ENCODE data around the gene RNU6-1. TPM values are rescaled to one million over a fixed set of nuclear protein-coding genes. Genes with fewer than 3 reads are reported as not detected.

Gene RNU6-1
- total and polyA plus RNA-seq, 10 donors, result not detected

GRCh38 chr15:67859331-67859946 lies 19.6 kb upstream of the RNU6-1 start:
- peaks cover 0 to 5% (median 0%) of the 10 kb centered on the region in 7 donors for H3K27me3 ChIP-seq (replicated peaks in 1 of 7)
- intact Hi-C loops (cut with DNase I; ENCODE audit: low total_unique reads), result no loop called here

GRCh38 chr15:67857220-67857619 lies 17.4 kb upstream of the RNU6-1 start:
- H3K9me3 ChIP-seq, result no peaks in the 10 kb centered on the region
- H3K27me3 ChIP-seq (replicated peaks in 1 of 7), result no peaks in the 10 kb centered on the region
- H3K4me1 ChIP-seq, result peaks cover 0 to 3% (median 0%) of the 10 kb centered on the region in 6 donors
- intact Hi-C loops (cut with DNase I; ENCODE audit: low total_unique reads), result no loop called here
- WGBS, 5 donors, result 80 to 94% (median 91%) methylated on average over 2 to 3 of the region's 3 CpGs
- H3K4me3 ChIP-seq, result no peak overlapping the region
- no peak for DNase-seq
- TF ChIP-seq POLR2A (IDR thresholded peaks at IDR 0.05) (no peak), POLR2AphosphoS5 (IDR thresholded peaks at IDR 0.05) (no peak), CTCF (IDR thresholded peaks at IDR 0.05 in 8 of 11, conservative IDR thresholded peaks at IDR 0.05 in 3 of 11) (no peak)
- no peak overlapping the region for H3K27ac ChIP-seq
- no peaks in the 10 kb centered on the region for H3K36me3 ChIP-seq

More at GRCh38 chr15:67859331-67859946, 19.6 kb upstream of the RNU6-1 start:
- H3K4me1 ChIP-seq, result peaks cover 9 to 18% (median 15%) of the 10 kb centered on the region in 6 donors
- no peak overlapping the region for H3K27ac ChIP-seq
- no peak for DNase-seq
- 80 to 91% (median 80%) methylated on average over 5 of the region's 5 CpGs for WGBS, 5 donors
- no peaks in the 10 kb centered on the region for H3K9me3 ChIP-seq
- TF ChIP-seq CTCF (IDR thresholded peaks at IDR 0.05 in 8 of 11, conservative IDR thresholded peaks at IDR 0.05 in 3 of 11), result no peak
- no peak for TF ChIP-seq POLR2A (IDR thresholded peaks at IDR 0.05)
- TF ChIP-seq POLR2AphosphoS5 (IDR thresholded peaks at IDR 0.05), result no peak
- no peaks in the 10 kb centered on the region for H3K36me3 ChIP-seq
- H3K4me3 ChIP-seq, result no peak overlapping the region

- Histone ChIP-seq H3K4me3 (no peak overlapping the region), H3K9me3 (peaks cover 0 to 5% (median 0%) of the 10 kb centered on the region in 8 donors), H3K4me1 (peaks cover 0 to 5% (median under 1%) of the 10 kb centered on the region in 6 donors), H3K27me3 (replicated peaks in 1 of 7) (no peaks in the 10 kb centered on the region), H3K36me3 (no peaks in the 10 kb centered on the region), H3K27ac (no peak overlapping the region)
- WGBS, 5 donors, result 47 to 65% (median 57%) methylated on average over 3 of the region's 3 CpGs
- DNase-seq, result no peak
- intact Hi-C loops (cut with DNase I; ENCODE audit: low total_unique reads), result no loop called here
- no peak for TF ChIP-seq POLR2A (IDR thresholded peaks at IDR 0.05)
- TF ChIP-seq CTCF (IDR thresholded peaks at IDR 0.05 in 8 of 11, conservative IDR thresholded peaks at IDR 0.05 in 3 of 11), result no peak
- no peak for TF ChIP-seq POLR2AphosphoS5 (IDR thresholded peaks at IDR 0.05)
These were observed 16.0 kb upstream of the RNU6-1 start for GRCh38 chr15:67855842-67856241.

GRCh38 chr15:67854358-67854757 lies 14.5 kb upstream of the RNU6-1 start:
- TF ChIP-seq CTCF (IDR thresholded peaks at IDR 0.05 in 8 of 11, conservative IDR thresholded peaks at IDR 0.05 in 3 of 11) (no peak), POLR2AphosphoS5 (IDR thresholded peaks at IDR 0.05) (no peak), POLR2A (IDR thresholded peaks at IDR 0.05) (no peak)
- DNase-seq, result no peak
- Histone ChIP-seq H3K4me1 (peaks cover 0 to 14% (median 3%) of the 10 kb centered on the region in 6 donors), H3K9me3 (peaks cover 0 to 9% (median 0%) of the 10 kb centered on the region in 8 donors), H3K36me3 (no peaks in the 10 kb centered on the region), H3K27ac (no peak overlapping the region), H3K27me3 (replicated peaks in 1 of 7) (no peaks in the 10 kb centered on the region), H3K4me3 (no peak overlapping the region)
- intact Hi-C loops (cut with DNase I; ENCODE audit: low total_unique reads), result no loop called here
- 71 to 100% (median 90%) methylated on average over 1 of the region's 1 CpG for WGBS, 5 donors
